Measurements from ENCODE around the gene ANKZF1. TPM values are rescaled to one million over a fixed set of nuclear protein-coding genes. Genes with fewer than 3 reads are reported as not detected.
A peak's percentile ranks its signal among the peaks of the same experiment; 100 is the strongest.

The ANKZF1 gene
- total and polyA plus RNA-seq, 10 of the 15 experiments (the other 5 are each of a cell fraction or from before 2014, with no cell fraction given) = 3.1 to 104 (median 35.0) TPM

DNA sequence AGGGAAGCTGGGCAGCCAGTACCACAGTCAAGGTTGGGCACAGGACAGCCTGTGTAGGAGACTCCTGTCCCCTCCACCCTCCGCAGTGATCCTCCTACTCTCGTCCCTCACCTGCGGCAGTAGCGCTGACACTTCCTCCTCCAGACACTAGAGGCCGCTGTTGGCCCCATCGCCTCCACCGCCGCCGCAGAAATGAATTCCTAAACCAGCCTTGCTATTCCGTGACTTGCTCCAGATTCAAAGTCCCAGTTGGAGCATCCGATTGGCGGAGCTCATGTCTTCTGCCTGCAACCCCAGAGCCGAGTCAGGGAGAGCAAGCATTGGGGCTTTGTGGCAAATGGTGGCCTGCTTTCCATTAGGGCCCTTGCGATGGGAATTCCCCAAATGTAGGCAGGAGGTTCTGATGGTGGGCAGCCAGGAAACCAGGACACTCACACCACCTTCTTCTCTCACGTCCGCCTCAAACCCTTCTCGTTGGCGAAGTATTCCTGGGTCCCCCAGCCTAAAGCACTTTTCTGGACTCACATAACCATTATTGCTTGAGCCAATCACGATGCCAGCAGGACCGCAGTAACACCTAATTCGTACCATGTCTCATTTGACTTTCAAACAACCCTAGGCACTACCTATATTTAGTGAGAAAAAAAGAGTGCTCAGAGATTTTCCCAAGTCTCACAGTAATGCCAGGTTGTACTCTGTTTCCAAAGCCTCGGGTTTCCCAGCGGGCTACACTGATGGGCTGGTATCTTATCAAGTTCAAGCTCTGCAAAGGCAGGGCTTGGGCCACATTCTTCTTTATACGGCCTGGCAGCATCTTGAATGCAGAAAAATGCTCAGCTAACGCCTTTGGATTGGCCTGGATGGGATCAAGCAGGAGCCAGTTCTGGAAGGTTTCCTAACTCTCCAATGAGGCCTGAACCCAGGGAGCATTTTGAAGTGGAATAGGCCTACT lies 48.4 kb downstream of the ANKZF1 start (continued):
- TF ChIP-seq, protein P1, sequence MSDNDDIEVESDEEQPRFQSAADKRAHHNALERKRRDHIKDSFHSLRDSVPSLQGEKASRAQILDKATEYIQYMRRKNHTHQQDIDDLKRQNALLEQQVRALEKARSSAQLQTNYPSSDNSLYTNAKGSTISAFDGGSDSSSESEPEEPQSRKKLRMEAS (IDR thresholded peaks at IDR 0.05; ENCODE audit: low read depth, low read length) = no peak
- TF ChIP-seq, protein P2, sequence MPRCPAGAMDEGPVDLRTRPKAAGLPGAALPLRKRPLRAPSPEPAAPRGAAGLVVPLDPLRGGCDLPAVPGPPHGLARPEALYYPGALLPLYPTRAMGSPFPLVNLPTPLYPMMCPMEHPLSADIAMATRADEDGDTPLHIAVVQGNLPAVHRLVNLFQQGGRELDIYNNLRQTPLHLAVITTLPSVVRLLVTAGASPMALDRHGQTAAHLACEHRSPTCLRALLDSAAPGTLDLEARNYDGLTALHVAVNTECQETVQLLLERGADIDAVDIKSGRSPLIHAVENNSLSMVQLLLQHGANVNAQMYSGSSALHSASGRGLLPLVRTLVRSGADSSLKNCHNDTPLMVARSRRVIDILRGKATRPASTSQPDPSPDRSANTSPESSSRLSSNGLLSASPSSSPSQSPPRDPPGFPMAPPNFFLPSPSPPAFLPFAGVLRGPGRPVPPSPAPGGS (IDR thresholded peaks at IDR 0.05; ENCODE audit: borderline replicate concordance, insufficient read depth, low read depth, low read length, poor library complexity, severe bottlenecking) = no peak
- 0 out of 2 replicates have a peak, but pooled peaks have one; percentile 34 for TF ChIP-seq CHD2 (IDR thresholded peaks at IDR 0.05; ENCODE audit: borderline replicate concordance, low read depth, low read length)
- no peak for TF ChIP-seq TCF7 (IDR thresholded peaks at IDR 0.05; ENCODE audit: borderline replicate concordance)
- TF ChIP-seq EGR1 (IDR thresholded peaks at IDR 0.05; ENCODE audit: borderline replicate concordance in 1 of 2, low read depth in 2 of 2, low read length in 2 of 2) = no peak
- TF ChIP-seq, protein P3, sequence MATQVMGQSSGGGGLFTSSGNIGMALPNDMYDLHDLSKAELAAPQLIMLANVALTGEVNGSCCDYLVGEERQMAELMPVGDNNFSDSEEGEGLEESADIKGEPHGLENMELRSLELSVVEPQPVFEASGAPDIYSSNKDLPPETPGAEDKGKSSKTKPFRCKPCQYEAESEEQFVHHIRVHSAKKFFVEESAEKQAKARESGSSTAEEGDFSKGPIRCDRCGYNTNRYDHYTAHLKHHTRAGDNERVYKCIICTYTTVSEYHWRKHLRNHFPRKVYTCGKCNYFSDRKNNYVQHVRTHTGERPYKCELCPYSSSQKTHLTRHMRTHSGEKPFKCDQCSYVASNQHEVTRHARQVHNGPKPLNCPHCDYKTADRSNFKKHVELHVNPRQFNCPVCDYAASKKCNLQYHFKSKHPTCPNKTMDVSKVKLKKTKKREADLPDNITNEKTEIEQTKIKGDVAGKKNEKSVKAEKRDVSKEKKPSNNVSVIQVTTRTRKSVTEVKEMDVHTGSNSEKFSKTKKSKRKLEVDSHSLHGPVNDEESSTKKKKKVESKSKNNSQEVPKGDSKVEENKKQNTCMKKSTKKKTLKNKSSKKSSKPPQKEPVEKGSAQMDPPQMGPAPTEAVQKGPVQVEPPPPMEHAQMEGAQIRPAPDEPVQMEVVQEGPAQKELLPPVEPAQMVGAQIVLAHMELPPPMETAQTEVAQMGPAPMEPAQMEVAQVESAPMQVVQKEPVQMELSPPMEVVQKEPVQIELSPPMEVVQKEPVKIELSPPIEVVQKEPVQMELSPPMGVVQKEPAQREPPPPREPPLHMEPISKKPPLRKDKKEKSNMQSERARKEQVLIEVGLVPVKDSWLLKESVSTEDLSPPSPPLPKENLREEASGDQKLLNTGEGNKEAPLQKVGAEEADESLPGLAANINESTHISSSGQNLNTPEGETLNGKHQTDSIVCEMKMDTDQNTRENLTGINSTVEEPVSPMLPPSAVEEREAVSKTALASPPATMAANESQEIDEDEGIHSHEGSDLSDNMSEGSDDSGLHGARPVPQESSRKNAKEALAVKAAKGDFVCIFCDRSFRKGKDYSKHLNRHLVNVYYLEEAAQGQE (IDR thresholded peaks at IDR 0.05; ENCODE audit: low read depth, low read length) = no peak
- TF ChIP-seq ESRRA (IDR thresholded peaks at IDR 0.05; ENCODE audit: low read length) = peak; percentile 82; the same call in 1 of the 2 replicates
- peak; percentile 38; the same call in 1 of the 2 replicates for TF ChIP-seq SPI1 (IDR thresholded peaks at IDR 0.05; ENCODE audit: borderline replicate concordance, insufficient read depth, low read depth, low read length)
- TF ChIP-seq MTA2 (IDR thresholded peaks at IDR 0.05; ENCODE audit: low read depth) = peak; percentile 62; the same call in 1 of the 2 replicates
- no peak for TF ChIP-seq ZBED1 (IDR thresholded peaks at IDR 0.05; ENCODE audit: borderline replicate concordance)
- TF ChIP-seq, protein P4, sequence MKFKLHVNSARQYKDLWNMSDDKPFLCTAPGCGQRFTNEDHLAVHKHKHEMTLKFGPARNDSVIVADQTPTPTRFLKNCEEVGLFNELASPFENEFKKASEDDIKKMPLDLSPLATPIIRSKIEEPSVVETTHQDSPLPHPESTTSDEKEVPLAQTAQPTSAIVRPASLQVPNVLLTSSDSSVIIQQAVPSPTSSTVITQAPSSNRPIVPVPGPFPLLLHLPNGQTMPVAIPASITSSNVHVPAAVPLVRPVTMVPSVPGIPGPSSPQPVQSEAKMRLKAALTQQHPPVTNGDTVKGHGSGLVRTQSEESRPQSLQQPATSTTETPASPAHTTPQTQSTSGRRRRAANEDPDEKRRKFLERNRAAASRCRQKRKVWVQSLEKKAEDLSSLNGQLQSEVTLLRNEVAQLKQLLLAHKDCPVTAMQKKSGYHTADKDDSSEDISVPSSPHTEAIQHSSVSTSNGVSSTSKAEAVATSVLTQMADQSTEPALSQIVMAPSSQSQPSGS (IDR thresholded peaks at IDR 0.05; ENCODE audit: low read length) = no peak
- TF ChIP-seq FOXK2 (IDR thresholded peaks at IDR 0.05) = no peak
- TF ChIP-seq POLR2A (IDR thresholded peaks at IDR 0.05; ENCODE audit: low read depth, low read length) = peak; percentile 44; the same call in 1 of the 2 replicates
- peak; percentile 42 for TF ChIP-seq GATAD2B (conservative IDR thresholded peaks at IDR 0.05; ENCODE audit: low read depth)
- no peak for TF ChIP-seq CEBPB (IDR thresholded peaks at IDR 0.05; ENCODE audit: borderline replicate concordance in 1 of 2, low read depth in 2 of 2, low read length in 2 of 2)
- no peak for TF ChIP-seq BCL11A (IDR thresholded peaks at IDR 0.05; ENCODE audit: low read depth, low read length)
- TF ChIP-seq, protein P5, sequence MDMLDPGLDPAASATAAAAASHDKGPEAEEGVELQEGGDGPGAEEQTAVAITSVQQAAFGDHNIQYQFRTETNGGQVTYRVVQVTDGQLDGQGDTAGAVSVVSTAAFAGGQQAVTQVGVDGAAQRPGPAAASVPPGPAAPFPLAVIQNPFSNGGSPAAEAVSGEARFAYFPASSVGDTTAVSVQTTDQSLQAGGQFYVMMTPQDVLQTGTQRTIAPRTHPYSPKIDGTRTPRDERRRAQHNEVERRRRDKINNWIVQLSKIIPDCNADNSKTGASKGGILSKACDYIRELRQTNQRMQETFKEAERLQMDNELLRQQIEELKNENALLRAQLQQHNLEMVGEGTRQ (IDR thresholded peaks at IDR 0.05; ENCODE audit: borderline replicate concordance, low read depth, low read length) = no peak
- no peak for TF ChIP-seq MTA3 (IDR thresholded peaks at IDR 0.05; ENCODE audit: borderline replicate concordance, low read length)
- peak; percentile 57 for TF ChIP-seq RAD21 (IDR thresholded peaks at IDR 0.05; ENCODE audit: insufficient read depth, low read depth, low read length)
- peak; percentile 90; the same call in 1 of the 2 replicates for TF ChIP-seq RB1 (IDR thresholded peaks at IDR 0.05; ENCODE audit: borderline replicate concordance)
- TF ChIP-seq STAT1 (conservative IDR thresholded peaks at IDR 0.05) = no peak
- no peak for TF ChIP-seq ZNF24 (IDR thresholded peaks at IDR 0.05)
